ENCODE data around the gene ELOVL3.
A peak's percentile ranks its signal among the peaks of the same experiment; 100 is the strongest.

The ELOVL3 gene

DNA sequence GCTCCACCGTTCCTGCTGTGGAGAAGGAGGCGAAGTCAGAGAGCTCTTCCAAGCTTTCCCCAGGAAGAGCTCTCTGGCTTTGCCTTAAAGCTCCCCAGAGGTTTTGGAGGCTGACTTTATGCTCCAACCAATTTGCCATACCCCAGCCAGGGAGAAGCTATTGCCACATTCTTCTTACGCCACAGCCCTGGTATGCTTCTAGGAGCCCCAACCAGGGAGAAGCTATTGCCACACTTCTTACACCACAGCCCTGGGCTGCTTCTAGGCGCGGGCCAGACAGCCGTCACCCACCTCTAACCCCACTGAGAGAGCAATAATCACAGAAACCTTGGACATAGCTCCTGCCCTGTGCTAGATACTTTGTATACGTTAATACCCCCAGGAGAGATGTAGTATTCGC is 951 bp downstream of the ELOVL3 start:
- DNase-seq (ENCODE audit: low spot score) = no peak

DNA sequence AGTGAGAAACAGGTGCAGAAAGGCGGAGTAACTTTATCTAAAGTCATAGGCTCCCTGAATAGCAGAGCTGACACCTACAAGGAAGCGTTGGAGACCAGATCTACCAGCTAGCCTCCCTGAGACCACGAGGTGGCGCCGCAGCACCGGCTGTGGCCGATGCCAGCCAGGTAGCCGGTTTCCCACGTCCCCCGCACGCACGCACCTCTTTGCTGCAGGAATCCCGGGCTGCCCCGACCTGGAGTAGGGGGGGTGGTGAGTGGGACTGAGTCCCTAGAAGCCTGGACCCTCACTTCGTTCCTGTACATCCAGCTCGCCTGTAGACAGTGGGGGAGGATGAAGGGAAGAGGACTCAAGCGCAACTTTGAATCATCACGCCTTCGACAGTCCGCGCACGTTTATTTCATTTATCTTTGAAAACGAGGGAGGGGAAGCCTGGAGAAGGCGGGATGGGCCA is 3.7 kb downstream of the ELOVL3 start:
- peak; percentile 83 for DNase-seq (ENCODE audit: low spot score)

DNA sequence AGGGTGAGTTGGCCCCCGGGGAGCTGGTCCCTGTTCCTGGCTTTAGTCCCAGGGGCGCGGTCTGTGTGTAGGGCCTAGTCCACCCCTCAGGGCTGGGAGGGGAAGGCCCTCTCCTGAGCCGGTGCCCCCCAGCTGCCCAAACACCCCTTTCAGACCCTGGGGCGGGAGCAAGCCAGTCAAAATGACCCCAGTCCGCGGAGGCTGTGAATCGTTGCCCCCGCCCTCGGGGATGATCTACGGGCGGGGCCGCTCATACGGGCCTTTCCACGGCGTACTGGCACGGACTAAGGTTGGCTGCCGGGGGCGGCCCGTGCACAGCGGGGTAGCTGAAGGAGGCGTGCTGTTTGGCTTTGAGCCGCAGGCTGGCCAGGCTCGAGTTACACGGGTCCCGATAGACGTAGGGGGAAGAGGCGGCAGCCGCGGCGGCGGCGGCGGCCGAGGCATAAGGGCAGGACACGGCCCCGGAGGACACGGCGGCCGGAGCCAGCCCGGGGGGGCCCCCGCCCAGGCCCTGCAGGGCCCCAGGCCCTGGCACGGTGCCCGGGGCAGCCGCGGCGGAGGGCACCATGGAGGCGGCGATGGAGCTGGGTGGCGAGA is 4.3 kb downstream of the ELOVL3 start:
- peak; percentile 72 for DNase-seq (ENCODE audit: low spot score)

DNA sequence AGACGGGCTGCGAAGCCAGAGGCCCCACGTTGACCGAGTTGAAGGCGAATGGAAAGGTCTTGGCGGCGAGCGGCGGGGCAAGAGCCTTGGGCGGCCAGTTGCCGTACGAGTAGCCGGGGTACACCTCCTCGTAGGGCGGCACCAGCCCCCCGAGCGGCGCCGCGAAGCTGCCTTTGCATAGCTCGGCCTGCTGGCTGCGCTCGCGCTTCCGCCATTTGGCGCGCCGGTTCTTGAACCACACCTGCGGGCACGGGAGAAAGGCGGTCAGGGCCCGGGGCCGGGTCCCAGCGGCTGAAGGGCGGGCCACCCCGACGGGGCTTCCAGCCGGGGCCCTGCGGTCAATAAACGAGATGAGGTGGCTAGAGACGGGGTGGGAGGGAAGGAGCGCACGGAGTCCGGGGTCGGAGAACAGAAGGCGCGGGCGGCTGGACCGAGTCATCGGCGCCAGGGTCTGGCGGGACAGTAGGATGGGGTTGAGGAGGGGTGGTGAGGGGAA is 4.8 kb downstream of the ELOVL3 start:
- DNase-seq (ENCODE audit: low spot score) = peak; percentile 62

DNA sequence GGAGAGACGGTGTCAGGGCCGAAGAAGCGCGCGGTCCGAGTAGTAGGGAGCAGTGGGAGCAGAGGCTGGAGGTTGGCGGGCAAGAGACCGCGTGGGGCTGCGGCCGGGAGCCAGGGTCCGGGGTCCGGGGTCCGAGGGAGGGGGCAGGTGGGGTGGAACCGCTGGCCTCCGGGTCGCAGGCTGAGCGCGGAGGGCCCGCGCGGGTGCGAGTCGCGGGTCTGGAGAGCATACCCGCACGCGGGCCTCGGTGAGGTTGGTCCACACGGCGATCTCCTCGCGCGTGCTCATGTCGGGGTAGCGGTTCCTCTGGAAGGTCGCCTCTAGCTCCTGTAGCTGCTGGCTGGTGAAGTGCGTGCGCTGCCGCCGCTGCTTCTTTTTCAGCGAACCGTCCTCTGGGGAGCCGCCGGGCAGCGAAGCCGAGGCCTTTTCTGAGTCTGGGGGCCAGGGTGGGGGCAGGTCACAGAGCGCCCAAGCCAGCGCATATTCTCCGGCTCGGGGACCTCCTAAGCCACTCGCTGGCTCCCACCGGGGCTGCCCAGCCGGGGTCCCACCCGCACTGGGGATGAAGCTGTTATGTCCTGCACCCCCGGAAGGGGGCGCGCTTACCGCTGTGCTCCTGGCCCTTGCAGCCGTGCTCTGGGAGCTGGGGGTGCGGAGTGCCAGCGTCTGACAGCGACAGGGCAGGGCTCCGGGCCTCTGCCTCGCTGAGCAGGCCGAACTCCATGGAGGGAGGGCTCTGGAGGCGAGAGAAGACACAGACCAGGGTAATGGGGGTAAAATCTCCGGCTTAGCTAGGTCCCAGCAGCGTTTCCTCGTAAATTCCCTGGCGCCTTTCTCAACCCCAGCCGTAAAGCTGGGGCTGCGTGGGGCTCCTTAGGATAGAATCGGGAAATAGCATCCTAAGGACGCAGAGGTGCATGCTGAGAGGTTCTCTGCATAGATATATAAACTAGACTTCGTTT is 5.5 kb downstream of the ELOVL3 start:
- DNase-seq (ENCODE audit: low spot score) = peak; percentile 71

DNA sequence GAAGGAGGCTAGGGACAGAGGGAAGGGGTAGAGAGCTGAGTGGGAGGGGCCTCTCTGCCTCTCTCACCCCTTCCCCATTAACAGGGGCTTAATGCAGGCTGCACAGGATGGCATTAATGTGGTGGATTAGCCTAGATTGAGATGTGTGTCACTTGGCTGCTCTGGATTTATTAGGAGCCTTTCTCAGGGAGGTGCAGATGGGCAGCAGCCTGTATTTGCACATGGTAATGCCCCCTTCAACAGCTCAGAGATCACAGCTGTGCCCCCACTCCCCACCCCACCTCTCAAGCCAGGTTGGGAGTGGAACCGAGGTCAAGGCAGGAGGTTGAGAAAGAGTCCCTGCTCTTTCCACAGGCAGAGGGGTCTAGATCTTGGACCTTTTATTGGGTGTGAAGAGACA is 7.9 kb downstream of the ELOVL3 start:
- DNase-seq (ENCODE audit: low spot score) = no peak

DNA sequence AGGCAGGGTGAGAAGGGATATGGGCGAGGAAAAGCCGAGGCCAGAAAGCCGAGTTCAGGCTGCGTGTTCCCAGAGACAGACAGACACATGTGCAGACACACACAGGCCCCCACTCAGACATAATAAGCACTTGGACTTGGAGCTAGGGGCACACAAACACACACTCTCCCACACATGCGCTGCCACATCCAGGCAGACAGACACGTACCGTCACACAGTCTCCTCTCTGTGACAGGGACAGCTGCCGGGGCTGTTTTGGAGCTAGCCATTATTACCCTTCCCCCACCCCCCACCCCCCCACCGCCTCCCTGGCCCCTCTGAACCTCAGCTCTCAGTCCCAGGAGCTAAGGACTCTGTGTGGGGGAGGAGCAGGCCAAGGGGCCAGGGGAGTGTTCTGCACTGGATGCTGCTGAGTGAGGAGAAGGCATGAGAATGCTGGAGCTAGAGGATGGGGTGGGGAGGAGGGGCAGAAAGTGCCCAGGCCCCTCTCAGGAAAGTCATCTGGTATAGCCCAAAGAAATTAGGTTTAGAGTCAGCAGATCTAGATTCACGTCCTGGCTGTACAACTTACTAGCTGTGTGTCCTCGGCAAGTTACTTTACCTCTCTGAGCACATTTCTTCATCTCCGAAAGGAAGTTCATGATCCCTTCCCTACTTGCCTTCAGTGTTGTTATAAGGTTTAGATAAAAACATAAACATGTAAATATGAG is 8.9 kb downstream of the ELOVL3 start:
- no peak for DNase-seq (ENCODE audit: low spot score)

DNA sequence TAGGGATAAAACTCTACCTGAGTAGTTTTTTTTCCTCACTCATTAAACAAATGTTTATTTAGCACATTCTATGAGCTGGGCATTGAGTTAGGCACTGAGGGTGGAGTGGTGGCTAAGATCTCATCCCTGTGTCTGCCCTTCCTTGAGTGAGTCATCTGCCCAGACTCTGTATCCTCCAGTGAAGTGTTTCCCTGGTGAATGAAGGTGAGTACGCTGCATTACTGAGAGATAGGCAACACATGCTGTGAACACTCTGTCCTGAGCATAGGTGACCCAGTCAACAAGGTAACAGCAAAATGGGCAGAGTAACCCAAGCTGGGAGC is 9.5 kb downstream of the ELOVL3 start:
- DNase-seq (ENCODE audit: low spot score) = peak; percentile 90

DNA sequence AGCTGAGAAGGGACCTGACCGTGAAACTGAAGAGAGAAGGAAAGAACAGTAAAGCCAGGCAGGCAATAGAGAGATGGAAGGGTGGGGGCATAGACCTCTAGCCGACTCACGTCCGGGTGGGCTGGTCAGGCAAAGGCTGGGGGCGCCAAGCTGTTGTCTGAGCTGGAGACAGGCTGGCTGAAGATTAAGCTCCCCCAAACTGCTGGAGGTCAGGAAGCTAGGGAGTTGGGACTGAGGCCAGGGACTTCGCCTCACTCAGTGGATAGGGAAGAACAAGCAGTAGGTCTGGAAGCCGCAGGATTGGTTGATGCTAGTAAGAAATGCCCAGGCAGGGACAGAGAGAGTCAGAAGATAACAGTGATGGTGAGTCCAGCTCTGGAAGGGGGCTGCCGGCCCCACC is 9.9 kb downstream of the ELOVL3 start:
- no peak for DNase-seq (ENCODE audit: low spot score)

DNA sequence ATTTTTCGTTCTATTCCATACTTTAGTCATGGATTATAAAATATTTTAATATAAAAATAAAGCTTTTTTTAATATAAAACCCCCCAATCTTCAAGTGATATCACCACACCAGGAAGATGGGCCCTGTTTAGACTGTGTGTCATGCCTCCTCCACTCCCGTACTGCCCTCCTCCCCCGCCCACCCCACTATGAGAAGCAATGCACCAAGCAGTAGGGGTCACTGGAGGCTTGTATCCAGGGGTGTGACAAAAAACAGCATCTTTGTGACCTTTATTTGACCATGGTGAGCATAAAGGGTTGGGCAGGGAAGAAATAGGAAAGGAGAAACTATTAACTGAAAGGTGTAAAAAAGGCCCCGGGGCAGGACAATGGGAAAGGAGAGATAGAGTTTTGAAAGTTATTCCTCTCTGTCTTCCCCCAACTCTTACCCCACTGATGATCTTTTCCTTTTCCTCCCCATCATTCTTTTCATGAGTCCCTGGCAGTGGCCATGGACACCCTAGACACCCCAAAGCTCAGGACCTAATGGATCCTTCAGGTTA is 11.7 kb downstream of the ELOVL3 start:
- DNase-seq (ENCODE audit: low spot score) = no peak

DNA sequence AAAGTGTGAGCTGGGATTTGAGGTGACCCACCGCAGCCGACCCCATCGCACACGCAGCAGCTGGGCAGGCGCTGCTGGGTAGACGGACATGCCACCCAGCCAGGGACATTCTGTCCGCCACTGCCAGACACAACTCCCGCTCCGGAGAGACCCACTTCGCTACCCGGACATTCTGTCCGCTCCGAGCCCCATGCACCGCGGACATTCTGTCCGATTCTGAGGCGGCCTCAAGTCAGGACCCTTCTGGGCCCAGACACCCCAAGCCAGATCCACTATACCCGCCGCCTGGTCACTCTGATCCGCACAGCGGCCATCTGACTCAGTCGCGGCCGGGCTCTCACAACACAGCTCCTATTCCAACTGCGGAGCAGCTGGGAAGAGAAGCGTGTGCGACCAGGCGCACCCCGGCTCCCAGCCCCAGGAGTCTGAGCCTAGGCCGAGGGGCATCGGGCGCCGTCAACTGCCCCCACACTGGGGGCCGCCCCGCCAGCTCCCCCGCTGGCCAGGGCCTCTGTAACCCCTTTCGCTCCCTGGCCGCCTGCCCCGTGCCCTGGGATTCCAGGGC is 14.4 kb downstream of the ELOVL3 start:
- no peak for DNase-seq (ENCODE audit: low spot score)

DNA sequence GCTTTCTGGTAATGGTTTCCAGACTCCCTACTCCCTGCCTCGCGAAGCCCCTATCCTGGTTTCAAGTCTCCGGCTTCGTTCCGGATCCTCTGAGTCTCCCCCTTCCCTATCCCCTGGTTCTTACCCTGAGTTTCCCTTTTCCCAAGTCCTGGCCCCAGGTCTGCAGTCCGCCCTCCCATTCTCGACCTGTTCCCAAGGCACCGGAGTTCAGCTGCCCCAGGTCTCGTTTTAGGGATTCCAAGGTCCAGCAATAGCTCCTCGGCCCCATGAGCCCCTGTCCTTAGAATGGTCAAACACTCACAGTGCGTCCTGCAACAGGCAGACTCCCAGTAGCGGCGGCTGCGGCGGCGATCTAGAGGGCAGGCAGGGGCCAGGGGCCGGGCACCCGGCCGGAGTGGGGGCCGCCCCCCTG is 14.9 kb downstream of the ELOVL3 start:
- DNase-seq (ENCODE audit: low spot score) = no peak

DNA sequence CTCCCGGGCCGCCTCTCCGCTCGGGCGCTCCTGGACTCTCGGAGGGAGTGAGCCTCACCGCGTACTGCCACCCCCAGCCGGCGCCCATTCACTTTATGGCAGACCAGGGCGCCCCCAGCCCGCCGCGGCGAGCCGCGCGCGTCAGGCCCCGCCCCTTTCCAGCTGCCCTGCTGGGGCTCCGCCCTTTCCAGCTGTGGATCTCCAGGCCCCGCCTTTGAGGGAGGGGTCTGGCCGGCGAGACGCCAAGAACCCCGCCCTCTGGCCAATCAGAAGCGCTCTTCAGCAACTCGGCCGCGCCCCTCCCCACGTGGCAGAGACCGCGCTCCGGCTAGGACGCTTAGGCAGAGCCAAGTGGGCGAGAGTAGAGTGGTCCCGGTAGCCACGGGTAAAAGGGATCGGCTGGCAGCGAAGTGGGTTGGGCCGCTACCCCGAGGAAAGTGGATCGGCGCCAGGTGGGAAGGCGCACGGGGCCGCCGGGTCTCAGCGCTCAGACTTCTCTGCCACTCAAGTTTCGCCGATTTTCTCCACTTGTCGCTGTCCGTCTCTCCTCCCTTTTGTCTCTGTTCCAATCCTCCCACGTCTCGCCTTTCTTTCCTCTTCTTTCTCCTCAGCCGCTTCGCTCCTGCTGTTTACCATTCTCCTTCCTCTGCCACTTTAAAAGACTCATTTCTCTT is 15.5 kb downstream of the ELOVL3 start, which contains the start of gene PITX3:
PITX3 (minus strand) TSS at position 69 of the 674 bp plus-strand sequence. CDS start 9,432 bp downstream, outside the sequence.
- peak; percentile 87 for DNase-seq (ENCODE audit: low spot score)

DNA sequence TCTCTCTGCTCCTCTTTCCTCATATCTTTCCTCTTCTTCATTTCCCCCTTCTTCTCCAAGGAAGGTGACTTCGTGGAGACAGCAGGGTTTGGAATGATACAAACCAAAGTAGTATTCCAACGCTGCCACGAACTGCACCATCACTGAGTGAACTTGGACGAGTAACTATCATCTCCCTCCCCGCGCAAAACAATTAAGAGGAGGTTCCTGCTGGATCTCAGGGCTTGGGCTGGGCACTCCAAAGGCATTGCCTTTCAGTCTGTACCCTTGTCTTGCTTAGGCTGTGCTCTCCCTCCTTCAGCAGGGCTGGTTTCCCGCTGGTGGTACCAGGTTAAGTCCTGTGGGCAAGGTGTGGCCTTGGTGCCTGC is 16.0 kb downstream of the ELOVL3 start:
- DNase-seq (ENCODE audit: low spot score) = no peak

DNA sequence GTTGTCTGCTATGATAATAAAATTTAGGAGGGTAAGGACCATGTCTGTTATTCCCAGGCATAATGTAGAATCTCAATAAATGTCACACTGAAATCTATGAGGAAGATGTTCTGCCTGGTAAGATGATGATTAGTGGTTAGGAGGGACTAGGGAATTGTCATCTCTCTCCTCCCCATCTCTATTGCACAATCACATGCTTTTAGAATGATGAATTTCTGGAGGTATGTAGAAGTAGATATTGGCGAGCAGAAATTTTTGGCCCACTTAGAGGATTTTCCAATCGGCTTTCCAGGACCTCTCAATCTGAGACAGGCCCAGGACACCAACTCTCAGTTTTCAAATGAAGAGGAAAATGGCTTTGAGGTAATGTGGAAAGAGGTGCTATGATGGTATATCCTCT is 17.2 kb downstream of the ELOVL3 start:
- DNase-seq (ENCODE audit: low spot score) = peak; percentile 67

DNA sequence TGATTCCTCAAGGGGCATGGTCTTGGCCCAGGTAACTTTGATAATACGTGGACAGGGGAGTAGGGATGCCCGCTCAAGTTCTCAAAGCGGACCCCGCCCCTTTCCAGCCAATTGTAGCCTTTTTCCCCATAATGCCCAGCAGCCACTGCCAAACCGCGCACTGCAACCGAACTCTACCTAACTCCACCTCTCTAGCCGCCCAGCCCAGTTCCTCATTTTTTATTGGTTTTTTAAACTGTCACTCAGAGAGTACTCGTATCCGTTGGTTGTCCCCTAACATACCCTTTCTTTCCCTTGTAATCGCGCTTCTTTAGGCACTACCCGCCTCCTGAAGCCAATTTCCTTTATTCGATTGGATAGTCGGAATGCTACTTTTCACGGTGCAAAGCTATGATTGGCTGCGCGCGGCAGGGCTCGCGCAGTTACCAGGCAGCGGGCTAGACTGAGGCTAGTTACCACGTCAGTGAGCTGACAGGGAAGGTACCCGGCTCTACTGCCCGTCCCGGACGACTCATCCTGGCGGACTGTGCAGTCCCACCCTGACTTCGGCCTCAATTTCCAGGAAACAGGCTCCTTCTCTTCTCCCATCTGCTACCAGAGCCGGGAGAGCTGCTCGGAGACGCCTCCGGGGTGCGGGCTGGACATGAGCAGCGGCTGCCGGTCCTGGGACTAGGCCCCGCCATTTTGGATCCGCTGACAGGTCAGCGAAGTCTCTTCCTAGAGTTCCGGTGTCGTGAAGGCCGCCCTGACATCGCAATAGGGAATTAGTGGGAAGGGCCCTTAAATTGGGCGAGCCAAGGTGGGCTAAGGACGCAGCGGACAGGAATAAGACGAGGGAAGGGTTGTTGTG is 19.2 kb downstream of the ELOVL3 start, which contains the start of gene GBF1:
GBF1 (plus strand) TSS at position 451 of the 850 bp plus-strand sequence. CDS start 13,407 bp downstream, outside the sequence.
- peak; percentile 100 for DNase-seq (ENCODE audit: low spot score)

DNA sequence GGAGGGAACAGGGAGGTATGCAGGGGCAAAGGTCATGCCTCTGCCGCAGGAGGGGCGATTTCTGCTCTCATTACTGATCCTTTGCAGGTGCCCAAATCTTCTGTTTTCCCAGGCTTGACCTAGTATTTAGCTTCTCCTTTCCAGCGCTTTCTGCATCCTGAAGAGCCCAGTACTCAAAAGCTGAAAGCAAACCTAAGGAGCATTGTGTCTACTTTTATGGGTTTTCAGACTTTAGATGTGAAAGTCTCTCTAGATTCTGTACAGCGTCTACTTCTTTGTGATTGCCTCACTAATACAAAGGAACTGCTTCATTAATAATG is 19.8 kb downstream of the ELOVL3 start:
- no peak for DNase-seq (ENCODE audit: low spot score)

DNA sequence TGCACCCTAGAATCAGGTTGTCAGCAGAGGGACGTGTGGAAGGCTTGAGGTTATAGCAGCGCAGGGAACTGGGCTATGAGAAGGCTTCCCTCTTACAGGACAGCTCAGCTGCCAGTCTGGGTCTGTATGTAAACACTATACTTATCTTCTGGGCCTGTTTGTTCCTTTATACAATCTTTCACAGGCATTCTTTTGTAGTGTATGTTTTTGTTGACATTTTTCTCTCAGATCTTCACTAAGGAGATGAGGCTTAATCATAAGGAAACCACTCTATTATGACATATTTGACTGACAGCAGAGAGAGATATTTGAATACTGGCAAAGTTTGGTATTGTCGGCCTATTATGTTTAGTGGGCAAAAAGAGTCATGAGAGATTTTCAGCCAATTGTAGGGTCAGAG is 20.2 kb downstream of the ELOVL3 start:
- peak; percentile 24 for DNase-seq (ENCODE audit: low spot score)

DNA sequence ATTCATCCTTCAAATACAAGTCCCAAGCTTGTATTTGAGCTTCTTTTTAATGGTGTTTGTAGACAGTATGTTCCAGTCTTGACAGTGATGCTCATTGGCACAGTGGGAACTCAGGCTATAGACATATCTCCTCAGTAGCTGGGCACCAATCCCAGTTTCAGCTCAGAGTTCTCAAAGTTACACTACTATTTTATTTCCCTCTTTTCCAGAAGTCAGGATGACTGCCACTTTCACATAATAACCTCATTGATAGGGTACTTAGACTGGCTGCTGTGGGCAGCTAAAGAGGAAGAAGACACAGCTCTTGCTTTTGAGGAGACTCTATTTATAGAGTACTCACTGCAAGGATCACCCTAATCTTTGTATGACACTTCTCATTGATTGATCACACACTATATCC is 21.6 kb downstream of the ELOVL3 start:
- no peak for DNase-seq (ENCODE audit: low spot score)

DNA sequence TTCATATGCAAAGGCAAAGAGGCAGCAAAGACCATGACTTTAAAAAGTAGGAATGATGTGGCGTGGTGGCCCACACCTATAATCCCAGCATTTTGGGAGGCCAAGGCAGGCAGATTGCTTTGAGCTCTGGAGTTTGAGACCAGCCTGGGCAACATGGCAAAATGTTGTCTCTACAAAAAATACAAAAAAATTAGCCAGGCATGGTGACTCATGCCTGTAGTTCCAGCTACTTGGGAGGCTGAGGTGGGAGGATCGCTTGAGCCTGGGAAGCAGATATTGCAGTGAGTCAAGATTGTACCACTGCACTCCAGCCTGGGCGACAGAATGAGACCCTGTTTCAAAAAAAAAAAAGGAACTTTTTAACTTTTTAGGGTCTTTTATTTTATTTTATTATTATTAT is 26.4 kb downstream of the ELOVL3 start:
- peak; percentile 30 for DNase-seq (ENCODE audit: low spot score)

DNA sequence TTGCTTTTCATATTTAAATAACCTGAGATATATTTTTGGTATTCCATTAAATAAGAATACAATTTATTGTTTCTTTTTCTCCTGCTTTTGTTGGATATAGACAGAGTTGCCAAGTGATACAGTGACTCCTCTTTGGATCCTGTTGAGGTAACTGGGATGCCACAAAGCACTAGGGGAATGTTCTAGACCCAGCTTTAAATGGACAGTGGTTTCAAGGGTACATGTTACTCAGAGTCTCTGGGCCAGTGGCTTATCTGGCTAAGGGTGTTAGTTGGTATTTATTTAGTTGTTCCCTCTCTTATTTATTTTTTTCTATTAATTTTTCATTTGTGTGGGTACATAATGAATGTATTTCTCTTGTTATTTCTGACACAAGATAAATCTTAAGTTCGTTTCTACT is 28.3 kb downstream of the ELOVL3 start:
- DNase-seq (ENCODE audit: low spot score) = no peak
